GOT3 (cell line): ENCODE data around the gene PPP1R7.

Experiments
- DNase-seq: peaks from one replicate; lab custom pipeline; 2025; ENCODE audit warnings: mixed read lengths; lab: John Stamatoyannopoulos, UW

PPP1R7 gene

GRCh38 chr2:241228860-241229516, 78.7 kb downstream of the PPP1R7 start:
- DNase-seq = no peak

DNA sequence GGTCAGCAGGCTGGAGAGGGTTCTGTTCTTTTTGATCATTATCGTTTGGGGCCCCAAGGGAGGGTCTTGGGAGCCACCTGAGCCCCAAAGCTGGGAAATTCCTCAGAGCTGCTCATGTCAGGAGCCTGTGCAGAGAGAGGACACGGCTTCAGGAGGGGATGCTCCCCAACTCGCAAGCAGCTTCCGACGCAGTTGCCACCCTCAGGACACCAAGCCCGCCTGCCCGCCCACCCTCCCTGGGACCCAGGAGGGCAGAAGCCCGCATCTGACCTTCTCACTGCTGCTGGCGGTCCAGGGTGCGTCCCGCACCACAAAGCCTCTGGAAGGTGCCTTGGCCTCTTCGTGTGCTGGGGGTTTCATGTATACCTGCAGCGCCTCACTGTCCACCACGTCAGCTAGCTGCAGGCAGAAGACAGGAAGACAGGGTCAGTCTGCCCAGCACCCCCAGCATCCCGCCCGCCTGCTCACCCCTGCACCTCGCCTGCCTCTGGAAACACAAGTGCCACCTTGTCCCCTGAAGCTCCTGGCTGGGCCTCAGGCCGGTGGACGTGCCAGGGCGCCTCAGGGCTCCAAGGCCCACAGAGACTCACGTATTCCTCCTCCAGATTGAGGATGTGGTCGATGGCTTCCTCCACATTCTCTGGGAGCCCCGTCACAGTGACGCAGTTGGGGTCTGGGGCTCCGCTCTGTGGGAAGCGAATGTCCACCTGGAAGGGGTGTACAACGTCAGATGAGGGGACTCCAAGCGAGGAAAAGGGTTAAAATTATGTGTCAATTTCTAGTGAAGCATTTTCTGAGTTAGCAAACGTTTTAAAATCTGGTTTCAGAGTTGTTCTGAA, 79.5 kb downstream of the PPP1R7 start:
- no peak for DNase-seq

DNA sequence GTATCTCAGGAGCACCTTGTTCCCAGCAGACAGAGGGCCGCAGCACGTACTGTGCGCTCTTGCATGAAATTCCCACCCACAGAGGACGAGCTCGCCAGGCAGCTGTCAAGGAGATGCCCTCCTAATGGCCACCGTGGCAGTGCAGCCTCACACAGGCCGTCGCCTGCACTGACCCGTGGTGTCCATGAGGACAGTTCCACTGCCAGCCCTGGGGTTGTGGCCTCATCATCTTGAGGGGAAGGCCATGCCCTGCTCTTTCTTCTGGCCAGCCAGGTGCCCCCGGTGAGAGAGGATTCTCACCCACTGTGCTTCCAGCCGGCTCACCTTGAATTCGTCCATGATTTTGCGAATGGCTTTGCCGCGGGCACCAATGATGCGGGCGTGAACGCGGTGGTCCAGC, 80.2 kb downstream of the PPP1R7 start:
- no peak for DNase-seq

DNA sequence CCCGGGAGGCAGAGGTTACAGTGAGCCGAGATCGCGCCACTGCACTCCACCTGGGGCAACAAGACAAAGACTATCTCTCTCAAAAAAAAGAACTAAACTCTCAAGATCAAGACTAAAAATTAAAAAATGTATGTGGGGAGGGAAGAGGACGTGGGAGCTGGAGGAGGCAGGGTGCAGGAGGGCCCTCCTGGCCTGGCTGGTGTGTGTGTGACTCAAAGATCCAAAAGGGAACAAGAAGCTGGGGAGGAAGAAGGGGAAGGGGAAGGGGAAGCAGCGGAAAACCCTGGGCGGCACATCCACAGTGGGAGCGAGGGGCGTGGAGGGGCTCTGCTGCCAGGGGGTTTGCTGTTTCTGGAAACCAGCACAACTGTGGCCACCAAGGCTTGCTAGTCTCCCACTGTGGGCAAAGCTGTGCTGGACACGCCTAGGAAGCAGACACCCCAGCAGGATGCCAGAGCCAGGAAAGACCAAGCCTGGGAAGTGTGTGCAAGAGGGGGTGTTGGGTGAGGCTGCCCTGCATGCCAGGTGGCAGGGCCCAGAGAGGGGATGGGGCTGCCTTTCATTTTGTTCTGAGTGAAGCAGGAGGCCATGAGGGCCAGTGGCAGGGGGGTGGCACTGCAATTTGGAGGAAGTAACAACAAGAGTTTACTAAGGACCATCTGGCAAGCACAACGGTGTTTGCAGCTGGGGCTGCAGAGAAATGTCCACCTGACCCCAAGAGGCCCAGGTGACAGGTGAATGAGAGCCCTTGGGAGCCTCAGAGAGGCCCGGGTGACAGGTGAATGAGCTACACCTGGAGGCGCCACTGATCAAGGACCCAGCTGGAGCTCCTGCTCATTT, 82.7 kb downstream of the PPP1R7 start:
- DNase-seq = no peak
